WI38 (cell line): ENCODE results near the gene RAMAC.

Experiments used
- H3K4me3 ChIP-seq: 2 replicates; pipeline ENCODE4 v1.5.1; 2011; ENCODE audit warnings: low read depth, mild to moderate bottlenecking, control low read depth, low read length
- TF ChIP-seq, protein P1 (sequence below): IDR thresholded peaks from 2 replicates; pipeline ENCODE4 v1.5.1; 2012; ENCODE audit warnings: low read depth, mild to moderate bottlenecking, control low read depth, low read length

The RAMAC gene

DNA sequence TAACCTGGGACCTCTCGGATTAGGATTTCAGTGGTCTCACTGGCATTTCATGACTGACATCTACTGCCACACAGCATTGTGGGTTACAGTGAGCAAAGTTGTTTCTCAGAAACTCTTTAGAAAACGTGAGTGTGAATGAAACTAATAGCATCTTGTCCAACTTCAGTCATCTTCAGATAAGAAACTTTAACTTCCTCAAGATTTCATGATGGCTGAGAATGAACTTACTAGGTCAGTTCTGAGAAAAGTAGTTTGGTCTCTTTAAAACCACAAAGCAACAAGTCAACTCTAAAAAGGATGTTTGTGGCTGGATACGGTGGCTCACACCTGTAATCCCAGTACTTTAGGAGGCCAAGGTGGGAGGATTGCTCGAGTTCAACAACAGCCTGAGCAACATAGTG is 19.3 kb upstream of the RAMAC start:
- no peak overlapping the region for H3K4me3 ChIP-seq
- TF ChIP-seq, protein P1, sequence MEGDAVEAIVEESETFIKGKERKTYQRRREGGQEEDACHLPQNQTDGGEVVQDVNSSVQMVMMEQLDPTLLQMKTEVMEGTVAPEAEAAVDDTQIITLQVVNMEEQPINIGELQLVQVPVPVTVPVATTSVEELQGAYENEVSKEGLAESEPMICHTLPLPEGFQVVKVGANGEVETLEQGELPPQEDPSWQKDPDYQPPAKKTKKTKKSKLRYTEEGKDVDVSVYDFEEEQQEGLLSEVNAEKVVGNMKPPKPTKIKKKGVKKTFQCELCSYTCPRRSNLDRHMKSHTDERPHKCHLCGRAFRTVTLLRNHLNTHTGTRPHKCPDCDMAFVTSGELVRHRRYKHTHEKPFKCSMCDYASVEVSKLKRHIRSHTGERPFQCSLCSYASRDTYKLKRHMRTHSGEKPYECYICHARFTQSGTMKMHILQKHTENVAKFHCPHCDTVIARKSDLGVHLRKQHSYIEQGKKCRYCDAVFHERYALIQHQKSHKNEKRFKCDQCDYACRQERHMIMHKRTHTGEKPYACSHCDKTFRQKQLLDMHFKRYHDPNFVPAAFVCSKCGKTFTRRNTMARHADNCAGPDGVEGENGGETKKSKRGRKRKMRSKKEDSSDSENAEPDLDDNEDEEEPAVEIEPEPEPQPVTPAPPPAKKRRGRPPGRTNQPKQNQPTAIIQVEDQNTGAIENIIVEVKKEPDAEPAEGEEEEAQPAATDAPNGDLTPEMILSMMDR = no peak

DNA sequence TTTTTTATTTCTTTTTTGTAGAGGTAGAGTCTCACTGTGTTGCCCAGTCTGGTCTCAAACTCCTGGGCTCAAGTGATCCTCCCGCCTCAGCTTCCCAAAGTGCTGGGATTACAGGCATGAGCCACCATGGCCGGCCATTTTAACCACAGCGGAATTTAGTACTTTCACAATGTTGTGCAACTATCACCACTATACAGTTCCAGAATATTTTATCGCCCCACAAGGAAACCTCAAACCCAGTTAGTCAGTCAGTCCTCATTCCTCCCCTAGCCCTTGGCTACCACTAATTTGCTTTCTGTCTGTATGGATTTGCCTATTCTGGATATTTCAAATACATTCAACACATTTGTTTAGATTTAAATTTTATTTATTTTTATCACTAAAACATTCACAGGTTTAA is 17.9 kb upstream of the RAMAC start:
- TF ChIP-seq, protein P1 = no peak

DNA sequence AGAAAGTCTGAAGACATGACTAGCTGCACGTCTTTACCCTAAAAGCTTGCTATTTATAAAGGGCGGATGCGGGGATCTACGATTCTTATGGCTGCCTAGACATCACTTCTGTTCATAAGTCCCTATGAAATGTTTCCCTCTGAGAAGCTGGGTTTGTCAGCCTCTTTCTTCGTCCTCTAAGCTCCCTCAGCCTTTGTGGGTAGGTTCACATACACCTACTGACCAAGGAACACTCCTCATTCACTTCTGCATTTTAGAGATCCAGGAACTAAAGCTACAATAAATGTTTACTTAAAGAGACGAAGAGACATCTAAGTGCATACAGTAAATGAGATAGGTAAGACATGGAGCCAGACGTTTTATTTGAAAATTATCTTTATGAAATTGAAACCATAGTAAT is 16.7 kb upstream of the RAMAC start:
- TF ChIP-seq, protein P1 = no peak
- no peak overlapping the region for H3K4me3 ChIP-seq

More for the DNA sequence above, 17.9 kb upstream of the RAMAC start:
- no peak overlapping the region for H3K4me3 ChIP-seq

DNA sequence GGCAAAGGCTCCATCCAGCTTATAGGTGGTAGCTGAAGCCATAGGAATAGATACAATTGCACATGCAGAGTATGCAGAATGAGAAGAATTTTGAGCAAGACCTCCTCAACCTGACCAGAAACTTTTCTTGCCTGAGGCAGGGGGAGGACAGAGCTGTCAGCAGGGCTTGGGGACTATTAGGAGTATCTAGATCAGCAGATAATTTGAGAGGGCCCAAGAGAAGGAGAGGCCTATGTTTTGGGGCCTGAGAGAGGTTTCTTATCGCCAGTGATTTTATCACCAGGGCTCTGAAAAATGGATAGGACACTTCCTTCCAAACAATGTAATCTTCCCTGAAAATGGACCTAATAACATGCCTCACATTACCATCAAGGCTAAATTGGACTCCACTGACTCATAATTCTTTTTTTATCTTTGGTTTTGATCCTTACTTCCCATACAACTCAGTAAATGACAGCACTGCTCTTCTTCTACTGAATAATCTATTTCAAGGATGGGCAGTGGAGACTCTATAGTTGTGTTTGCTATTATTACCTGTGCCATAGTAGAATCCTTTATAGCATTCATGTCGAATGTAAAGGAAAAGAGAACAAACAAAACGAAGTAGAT is 15.8 kb upstream of the RAMAC start:
- no peak overlapping the region for H3K4me3 ChIP-seq
- TF ChIP-seq, protein P1 = no peak

DNA sequence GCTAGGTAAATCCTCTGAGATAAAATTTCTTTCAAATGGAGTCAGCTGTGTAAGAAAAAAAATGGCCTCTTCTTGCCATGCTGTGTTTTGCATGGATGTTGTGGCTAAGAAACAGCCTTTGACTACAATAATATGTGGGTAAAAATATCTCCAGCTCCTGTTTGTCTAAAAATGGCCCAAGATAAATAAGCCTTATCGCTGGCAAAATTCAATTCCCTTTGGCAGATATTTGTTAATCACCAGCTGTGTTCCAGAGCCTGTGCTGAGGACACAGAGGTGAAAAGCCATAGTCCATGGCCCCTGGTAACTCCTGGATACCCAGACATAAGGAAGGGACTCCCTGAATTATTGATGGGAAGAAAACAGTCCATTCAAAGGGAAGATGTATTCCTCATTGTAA is 15.3 kb upstream of the RAMAC start:
- H3K4me3 ChIP-seq = no peak overlapping the region
- TF ChIP-seq, protein P1 = no peak

DNA sequence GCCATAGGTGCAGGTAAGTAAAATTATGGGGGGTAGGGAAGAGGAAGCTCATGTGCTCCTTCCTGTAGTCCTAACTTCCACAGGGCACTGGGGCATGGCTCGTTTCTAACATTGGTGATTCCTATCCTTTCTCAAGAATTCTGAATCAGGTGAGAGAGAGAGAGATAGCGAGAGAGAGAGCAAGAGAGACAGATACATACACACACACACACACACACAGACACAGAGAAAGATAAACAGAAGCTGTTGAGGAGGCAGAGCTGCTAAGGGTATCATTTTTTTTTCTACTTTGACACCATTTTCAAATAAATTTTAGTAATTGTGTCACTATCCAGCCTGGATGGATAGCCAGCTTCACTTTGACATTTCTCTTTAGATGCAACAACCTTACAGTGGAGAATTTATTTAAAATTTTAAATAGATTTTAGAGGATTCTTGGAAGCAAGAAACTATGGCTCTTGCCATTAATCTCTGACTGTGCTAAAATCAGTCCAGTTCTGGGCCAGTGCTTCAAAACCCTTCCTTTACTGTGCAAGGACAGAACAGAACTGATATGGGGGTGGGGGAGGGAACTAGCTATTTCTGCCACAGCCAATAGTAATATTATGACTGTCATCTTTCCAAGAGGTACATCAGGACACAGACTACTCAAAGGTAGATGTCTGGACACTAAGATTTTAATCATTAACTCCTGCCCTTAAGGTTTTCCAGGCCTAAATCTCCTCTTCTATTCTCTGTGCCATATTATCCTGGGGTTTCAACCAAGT is 14.6 kb upstream of the RAMAC start:
- TF ChIP-seq, protein P1 = no peak
- H3K4me3 ChIP-seq = no peak overlapping the region

DNA sequence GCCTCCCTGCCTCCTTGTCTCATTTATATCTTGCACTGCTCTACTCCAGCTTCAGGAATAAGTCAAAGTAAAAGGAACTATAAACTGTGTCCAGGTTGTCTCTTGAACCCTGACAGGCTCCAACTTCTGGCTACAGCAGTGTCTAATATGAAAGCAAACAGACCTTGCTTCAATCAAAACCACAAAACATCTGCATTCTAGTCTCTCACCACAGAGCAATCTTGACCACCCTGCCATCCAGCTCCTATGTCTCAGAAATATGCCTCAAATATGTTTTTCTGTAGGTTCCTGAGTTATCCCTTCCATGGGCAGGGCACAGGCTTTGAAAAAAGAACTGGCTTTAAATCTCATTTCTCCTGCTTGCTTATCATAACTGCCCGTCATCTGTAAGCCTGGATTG is 13.0 kb upstream of the RAMAC start:
- H3K4me3 ChIP-seq = no peak overlapping the region
- TF ChIP-seq, protein P1 = no peak
